Measurements from ENCODE around the gene OTOG.

The OTOG gene

GRCh38 chr11:17573526-17573925, 26.5 kb downstream of the OTOG start:
- H3K4me3 ChIP-seq (ENCODE audit: low read depth, low read length), result no peak overlapping the region
- DNase-seq (ENCODE audit: low read depth), result no peak
- TF ChIP-seq, protein P1, sequence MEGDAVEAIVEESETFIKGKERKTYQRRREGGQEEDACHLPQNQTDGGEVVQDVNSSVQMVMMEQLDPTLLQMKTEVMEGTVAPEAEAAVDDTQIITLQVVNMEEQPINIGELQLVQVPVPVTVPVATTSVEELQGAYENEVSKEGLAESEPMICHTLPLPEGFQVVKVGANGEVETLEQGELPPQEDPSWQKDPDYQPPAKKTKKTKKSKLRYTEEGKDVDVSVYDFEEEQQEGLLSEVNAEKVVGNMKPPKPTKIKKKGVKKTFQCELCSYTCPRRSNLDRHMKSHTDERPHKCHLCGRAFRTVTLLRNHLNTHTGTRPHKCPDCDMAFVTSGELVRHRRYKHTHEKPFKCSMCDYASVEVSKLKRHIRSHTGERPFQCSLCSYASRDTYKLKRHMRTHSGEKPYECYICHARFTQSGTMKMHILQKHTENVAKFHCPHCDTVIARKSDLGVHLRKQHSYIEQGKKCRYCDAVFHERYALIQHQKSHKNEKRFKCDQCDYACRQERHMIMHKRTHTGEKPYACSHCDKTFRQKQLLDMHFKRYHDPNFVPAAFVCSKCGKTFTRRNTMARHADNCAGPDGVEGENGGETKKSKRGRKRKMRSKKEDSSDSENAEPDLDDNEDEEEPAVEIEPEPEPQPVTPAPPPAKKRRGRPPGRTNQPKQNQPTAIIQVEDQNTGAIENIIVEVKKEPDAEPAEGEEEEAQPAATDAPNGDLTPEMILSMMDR (IDR thresholded peaks at IDR 0.05; ENCODE audit: low read depth, low read length, missing control alignments), result no peak
- in situ Hi-C loops (cut with HindIII; ENCODE audit: low sequenced_read_pairs), result no loop called here

- TF ChIP-seq, protein P1 (IDR thresholded peaks at IDR 0.05; ENCODE audit: low read depth, low read length, missing control alignments), result no peak
- in situ Hi-C loops (cut with HindIII; ENCODE audit: low sequenced_read_pairs), result no loop called here
- H3K4me3 ChIP-seq (ENCODE audit: low read depth, low read length), result no peak overlapping the region
- DNase-seq (ENCODE audit: low read depth), result no peak
These were observed 27.4 kb downstream of the OTOG start for GRCh38 chr11:17574141-17575091.

- TF ChIP-seq, protein P1 (IDR thresholded peaks at IDR 0.05; ENCODE audit: low read depth, low read length, missing control alignments), result no peak
- no peak overlapping the region for H3K4me3 ChIP-seq (ENCODE audit: low read depth, low read length)
- no peak for DNase-seq (ENCODE audit: low read depth)
- in situ Hi-C loops (cut with HindIII; ENCODE audit: low sequenced_read_pairs), result no loop called here
These were observed 28.7 kb downstream of the OTOG start for GRCh38 chr11:17575431-17576425.

DNA sequence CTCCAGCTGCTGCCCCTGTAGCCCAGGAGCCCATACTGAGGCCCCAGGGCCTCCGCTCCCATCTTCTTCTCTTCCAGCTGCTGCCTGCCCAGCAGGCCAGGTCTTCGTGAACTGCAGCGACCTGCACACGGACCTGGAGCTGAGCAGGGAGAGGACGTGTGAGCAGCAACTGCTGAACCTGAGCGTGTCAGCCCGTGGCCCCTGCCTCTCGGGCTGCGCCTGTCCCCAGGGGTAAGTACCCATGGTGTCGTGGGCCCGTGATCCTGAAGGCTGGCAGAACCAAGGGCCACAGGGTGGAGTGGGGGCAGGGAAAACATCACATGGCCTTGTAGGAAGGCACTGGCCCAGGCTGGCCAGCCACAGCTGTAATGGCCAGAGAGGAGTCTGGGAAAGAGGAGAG, 31.2 kb downstream of the OTOG start:
- no peak overlapping the region for H3K4me3 ChIP-seq (ENCODE audit: low read depth, low read length)
- DNase-seq (ENCODE audit: low read depth), result no peak
- in situ Hi-C loops (cut with HindIII; ENCODE audit: low sequenced_read_pairs), result no loop called here
- TF ChIP-seq, protein P1 (IDR thresholded peaks at IDR 0.05; ENCODE audit: low read depth, low read length, missing control alignments), result no peak

- in situ Hi-C loops (cut with HindIII; ENCODE audit: low sequenced_read_pairs), result no loop called here
- TF ChIP-seq, protein P1 (IDR thresholded peaks at IDR 0.05; ENCODE audit: low read depth, low read length, missing control alignments), result no peak
- H3K4me3 ChIP-seq (ENCODE audit: low read depth, low read length), result no peak overlapping the region
- DNase-seq (ENCODE audit: low read depth), result no peak
These were observed 31.9 kb downstream of the OTOG start for GRCh38 chr11:17578958-17579357.

DNA sequence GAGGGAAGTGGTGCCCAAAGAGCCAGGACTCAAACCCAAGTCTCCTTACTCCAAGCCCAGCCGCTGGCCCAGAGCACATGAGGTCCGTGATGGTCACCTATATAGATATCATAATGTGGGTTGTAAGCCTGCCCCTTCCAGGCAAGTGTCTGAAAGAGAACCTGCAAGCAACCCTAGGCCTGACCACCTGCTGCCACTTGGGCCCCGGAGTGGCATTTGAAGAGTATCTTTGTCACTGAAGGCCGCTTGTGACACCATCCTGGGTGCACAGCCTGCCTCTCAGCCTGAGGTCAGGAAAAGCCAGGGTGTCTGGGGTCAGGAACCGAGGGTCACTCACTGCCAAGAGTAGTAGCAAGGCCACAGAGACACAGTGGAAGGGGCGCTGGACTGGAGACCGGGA, 32.4 kb downstream of the OTOG start:
- in situ Hi-C loops (cut with HindIII; ENCODE audit: low sequenced_read_pairs), result no loop called here
- no peak for DNase-seq (ENCODE audit: low read depth)
- TF ChIP-seq, protein P1 (IDR thresholded peaks at IDR 0.05; ENCODE audit: low read depth, low read length, missing control alignments), result no peak
- H3K4me3 ChIP-seq (ENCODE audit: low read depth, low read length), result no peak overlapping the region
